Anterior cingulate cortex (tissue), 58 donors: ENCODE results near the gene TSPAN18.

Experiments
- DNase-seq, 58 donors: peaks; one replicate each; lab custom pipeline; 2025; lab: John Stamatoyannopoulos, UW

The TSPAN18 gene

GRCh38 chr11:44905131-44905866 is 178.5 kb downstream of the TSPAN18 start:
- DNase-seq: no peak

GRCh38 chr11:44906649-44907048 is 179.9 kb downstream of the TSPAN18 start:
- DNase-seq: no peak

DNA sequence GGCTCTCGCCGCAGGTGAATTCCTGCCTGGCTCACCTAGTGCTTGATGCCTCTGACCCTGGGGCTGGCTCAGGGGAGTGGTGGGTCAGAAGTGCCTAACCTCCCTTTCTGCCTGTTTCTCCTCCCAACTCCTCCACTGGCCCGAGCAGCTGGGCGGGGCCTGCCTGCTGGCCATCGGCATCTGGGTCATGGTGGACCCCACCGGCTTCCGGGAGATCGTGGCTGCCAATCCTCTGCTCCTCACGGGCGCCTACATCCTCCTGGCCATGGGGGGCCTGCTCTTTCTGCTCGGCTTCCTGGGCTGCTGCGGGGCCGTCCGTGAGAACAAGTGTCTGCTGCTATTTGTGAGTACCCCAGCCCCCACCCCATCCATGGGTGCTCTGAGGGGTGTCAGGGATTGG is 182.8 kb downstream of the TSPAN18 start:
- no peak for DNase-seq

DNA sequence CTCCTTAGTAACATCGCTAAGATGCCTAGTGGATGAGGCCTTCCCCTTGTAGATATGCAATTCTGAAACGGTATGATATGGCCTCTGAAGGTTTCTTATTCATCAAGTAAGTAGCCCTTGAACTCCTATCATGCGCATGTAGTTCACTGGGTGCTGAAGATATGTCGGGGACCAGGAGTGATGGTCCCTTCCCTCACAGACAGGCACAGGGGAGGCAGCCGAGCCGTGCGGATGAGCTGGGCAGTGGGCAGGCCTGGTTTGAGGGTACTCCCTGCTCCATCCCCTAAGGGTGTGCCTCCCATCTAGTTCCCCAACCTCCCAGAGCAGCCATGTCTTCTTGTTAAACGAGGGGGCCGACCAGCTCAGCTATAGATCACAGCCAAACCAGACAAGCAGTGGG is 183.8 kb downstream of the TSPAN18 start:
- no peak for DNase-seq

DNA sequence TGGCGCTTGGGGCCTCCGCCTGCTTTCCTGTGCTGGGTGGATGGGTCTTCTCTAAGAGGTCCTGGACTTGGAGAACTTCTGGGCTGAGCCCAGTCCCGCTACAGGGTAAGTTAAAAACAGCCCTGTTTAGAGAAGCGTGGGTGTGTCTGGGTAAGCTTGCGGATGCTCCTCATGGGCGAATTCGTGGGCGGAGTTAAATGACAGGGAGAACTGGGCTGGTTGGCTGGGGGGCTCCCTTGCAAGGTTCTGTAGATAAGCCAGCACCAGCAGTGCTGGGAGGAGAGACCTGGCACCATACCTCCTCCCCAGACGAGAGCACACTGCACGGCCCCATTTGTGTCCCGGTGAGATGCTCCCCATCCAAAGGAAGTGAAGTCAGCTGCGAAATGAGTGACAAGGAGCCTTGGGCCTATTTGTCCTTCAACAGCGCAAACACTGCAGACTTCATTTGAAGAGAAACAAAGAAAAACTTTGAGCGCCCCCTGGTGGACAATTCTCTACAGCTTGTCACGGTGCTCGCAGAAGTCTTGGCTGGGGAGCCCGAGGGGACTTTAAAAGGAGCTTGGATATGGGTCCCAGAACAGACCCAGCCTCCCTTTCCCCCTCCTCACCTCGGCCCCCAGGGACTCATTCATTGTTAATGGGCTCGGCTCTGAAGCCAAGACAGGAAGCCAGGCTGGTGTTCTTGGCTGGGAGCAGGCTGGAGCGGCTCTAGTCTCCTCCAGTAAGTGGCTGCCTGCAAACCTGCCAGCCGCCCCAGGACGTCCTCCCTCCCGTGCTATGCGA is 184.5 kb downstream of the TSPAN18 start:
- peak; percentile 24 to 96 (median 77) for DNase-seq

- DNase-seq: no peak
Observed at GRCh38 chr11:44912270-44912987, 185.7 kb downstream of the TSPAN18 start.

GRCh38 chr11:44913502-44913901 is 186.7 kb downstream of the TSPAN18 start:
- no peak for DNase-seq

- DNase-seq: no peak
Observed at GRCh38 chr11:44914105-44914504, 187.3 kb downstream of the TSPAN18 start.

DNA sequence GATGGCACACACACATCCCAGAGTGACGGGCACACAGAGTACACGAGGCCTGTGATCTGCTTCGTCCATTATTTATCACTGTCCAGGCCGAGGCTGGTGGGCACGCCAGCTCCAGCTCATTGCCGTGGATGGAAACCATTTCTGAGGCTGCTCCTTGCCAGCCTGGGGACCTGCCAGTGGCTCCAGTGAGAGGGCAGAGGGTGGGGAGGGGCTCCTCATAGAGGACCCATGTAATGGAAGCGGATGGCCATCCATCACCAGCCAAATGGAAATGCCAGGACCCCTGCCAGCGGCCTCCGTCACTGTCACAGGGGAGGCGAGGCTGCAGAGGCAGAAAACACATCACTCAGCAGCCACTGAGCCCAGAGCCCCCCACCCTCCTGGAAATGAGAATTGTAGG is 188.2 kb downstream of the TSPAN18 start:
- DNase-seq: no peak

- no peak for DNase-seq
Observed at GRCh38 chr11:44915621-44916020, 188.9 kb downstream of the TSPAN18 start.

DNA sequence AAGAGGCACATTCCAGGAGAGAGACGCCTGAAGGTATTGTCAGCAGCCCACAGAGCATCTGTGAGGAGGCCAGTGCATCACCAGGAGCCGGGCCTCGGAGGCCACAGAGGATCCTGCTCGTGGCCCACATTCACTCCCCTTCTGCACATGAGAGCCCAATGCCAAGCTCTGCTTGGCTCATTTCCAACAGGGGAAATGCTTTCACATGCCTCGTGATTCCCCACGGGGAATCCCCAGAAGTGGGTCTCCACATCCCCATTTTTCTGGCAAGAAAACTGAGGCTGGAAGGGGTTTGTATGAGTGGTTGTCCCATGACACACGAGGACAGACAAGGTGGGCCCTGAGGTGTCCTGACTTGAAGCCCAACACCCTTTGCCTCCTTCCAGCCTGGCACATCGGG is 189.6 kb downstream of the TSPAN18 start:
- DNase-seq: no peak

DNA sequence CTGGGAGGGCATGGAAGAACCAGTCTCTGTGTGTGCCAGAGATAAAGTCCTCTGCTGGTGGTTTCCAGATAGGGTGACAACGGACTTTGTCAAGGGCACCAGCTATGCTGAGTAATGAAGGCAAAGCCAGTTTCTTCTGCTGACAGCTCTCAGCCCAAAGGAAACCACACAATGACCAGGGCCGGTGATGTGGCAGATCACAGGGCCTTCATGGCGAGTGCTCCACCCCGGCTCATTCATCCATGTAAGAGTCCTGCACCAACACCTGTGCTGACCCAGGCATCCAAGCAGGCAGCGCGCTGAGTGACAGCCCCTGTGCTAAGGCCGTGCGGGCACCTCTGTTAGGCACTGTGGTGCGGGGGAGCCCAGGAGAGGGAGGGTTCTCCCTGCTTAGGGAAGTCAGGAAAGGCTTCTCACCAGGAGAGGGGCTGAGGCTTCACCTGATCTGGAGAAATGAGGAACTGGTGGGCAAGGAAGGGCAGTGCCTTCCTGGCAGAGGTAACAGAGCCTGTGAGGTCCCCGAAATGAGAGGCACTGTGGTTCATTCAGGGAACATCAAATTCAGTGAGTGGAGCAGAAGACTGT is 190.1 kb downstream of the TSPAN18 start:
- DNase-seq: no peak

GRCh38 chr11:44917741-44918140 is 191.0 kb downstream of the TSPAN18 start:
- no peak for DNase-seq

DNA sequence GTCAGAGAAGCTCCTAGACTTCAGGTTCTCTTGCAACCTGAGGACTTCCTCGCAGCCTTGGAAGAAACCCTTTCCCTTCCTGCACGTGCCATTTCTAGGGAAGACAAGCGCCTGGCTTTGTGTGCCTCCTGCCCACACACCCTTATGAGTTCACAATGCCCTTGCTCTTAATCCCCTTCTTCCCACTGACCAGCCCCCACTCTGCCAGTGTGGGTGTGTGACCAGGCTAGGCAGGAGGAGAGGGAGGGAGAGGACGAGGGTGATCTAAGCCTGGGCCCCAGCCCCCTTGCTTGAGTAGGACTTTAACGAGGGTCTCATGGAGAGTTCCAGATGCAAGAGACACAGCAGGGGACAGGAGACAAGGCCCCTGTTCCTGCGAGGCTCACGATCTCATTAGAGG is 193.7 kb downstream of the TSPAN18 start:
- DNase-seq: no peak

GRCh38 chr11:44923115-44923514 is 196.4 kb downstream of the TSPAN18 start:
- DNase-seq: no peak

DNA sequence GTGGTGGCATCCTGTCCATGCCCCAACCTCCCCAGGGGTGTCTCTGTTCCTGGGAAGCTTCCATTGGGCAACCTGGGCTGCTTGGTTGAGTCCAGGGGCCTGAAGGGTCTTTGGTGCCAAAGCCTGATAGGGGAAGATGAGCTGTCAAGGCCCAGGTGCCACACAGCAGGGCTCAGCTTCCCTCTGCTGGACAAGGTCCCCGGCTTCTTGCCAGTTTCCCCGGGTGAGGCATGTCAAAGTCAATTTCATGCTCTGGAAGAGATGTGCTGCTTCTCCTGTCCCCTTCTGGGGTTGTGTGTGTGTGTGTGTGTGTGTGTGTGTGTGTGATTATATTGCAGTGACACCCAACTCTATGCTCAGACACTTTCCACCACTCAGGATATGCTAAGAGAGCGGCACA is 197.0 kb downstream of the TSPAN18 start:
- DNase-seq: no peak

DNA sequence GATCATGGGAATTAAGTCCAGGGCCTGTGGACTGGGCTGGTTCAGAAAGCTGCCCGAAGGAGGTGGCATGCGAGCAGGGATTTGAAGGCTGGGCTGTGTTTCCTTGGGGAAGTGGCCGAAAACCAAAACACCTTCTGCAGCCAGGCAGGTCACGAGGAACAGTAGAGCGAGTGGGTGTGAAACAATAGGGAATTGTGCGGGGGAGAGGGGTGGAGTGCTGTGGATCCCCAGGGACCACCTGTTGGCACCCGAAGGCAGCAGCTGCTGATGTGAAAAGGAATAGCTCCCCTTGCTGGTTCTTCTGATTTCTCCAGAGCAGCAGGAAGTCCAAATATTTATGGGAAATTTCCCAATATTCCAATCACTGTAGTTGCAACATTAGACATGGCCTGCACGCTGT is 199.3 kb downstream of the TSPAN18 start:
- DNase-seq: no peak

- DNase-seq: peak in 57 of 58 donors; percentile 35 to 92 (median 79)
Observed at GRCh38 chr11:44927174-44927661, 200.5 kb downstream of the TSPAN18 start.

DNA sequence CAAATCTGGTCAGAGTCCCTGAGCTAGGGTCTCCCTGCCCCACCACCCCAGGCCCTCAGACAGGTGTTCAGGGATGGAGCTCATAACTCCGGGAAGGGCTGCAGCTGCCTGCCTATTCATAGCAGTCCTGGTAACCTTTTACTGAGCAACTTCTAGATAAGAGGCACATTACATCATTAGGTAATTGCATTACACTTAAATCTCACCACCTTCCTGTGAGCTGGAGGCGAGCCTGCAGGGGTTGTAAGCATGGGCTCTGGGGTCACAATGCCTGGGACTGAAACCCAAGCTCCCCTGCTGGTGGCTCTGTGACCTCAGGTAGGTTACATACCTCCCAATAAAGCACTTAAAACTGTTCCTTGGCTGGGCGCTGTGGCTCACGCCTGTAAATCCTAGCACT is 201.4 kb downstream of the TSPAN18 start:
- no peak for DNase-seq

GRCh38 chr11:44928816-44929215 is 202.1 kb downstream of the TSPAN18 start:
- no peak for DNase-seq
